H7 (cell line): ENCODE measurements around the gene FRMPD1. TPM values are rescaled to one million over a fixed set of nuclear protein-coding genes. Genes with fewer than 3 reads are reported as not detected.

Source experiments
- DNase-seq: peaks from one replicate; pipeline ENCODE4 v3.0.0; 2012
- H3K27me3 ChIP-seq: 2 replicates; pipeline ENCODE4 v1.6.0; 2011; ENCODE audit warnings: mild to moderate bottlenecking, low read length; ENCODE audit not compliant: control insufficient read depth, insufficient read depth
- H3K36me3 ChIP-seq: replicated peaks from 2 replicates; pipeline ENCODE4 v1.5.1; 2011; ENCODE audit warnings: low read length; ENCODE audit not compliant: control insufficient read depth, insufficient read depth
- H3K4me3 ChIP-seq: 2 replicates; pipeline ENCODE4 v1.5.1; 2011; ENCODE audit warnings: low read depth, mild to moderate bottlenecking, control low read depth, low read length, moderate library complexity; ENCODE audit not compliant: insufficient read depth
- total RNA-seq: library from RNA; depleted of rRNA; stranded (reverse); fragments of >200 nt; shearing (Covaris generic); gene quantifications from 2 replicates; pipeline ENCODE4 v1.2.3, GENCODE V29; 2014

The FRMPD1 gene
- total RNA-seq, 1 experiment from 2014 or later, result 0.03 TPM

GRCh38 chr9:37622462-37622861, 28.3 kb upstream of the FRMPD1 start:
- no peak for DNase-seq
- Histone ChIP-seq H3K27me3 (no peaks in the 10 kb centered on the region), H3K36me3 (no peaks in the 10 kb centered on the region), H3K4me3 (no peak overlapping the region)

GRCh38 chr9:37623267-37623666, 27.5 kb upstream of the FRMPD1 start:
- Histone ChIP-seq H3K4me3 (no peak overlapping the region), H3K36me3 (no peaks in the 10 kb centered on the region), H3K27me3 (no peaks in the 10 kb centered on the region)
- DNase-seq, result no peak

- DNase-seq, result no peak
- no peak overlapping the region for H3K4me3 ChIP-seq
- H3K27me3 ChIP-seq, result no peaks in the 10 kb centered on the region
- H3K36me3 ChIP-seq, result no peaks in the 10 kb centered on the region
Observed at GRCh38 chr9:37624073-37624472, 26.7 kb upstream of the FRMPD1 start.

GRCh38 chr9:37625036-37625757, 25.6 kb upstream of the FRMPD1 start:
- DNase-seq, result no peak
- no peaks in the 10 kb centered on the region for H3K27me3 ChIP-seq
- H3K36me3 ChIP-seq, result no peaks in the 10 kb centered on the region
- H3K4me3 ChIP-seq, result no peak overlapping the region

GRCh38 chr9:37625758-37626147, 25.0 kb upstream of the FRMPD1 start:
- no peaks in the 10 kb centered on the region for H3K27me3 ChIP-seq
- no peaks in the 10 kb centered on the region for H3K36me3 ChIP-seq
- no peak overlapping the region for H3K4me3 ChIP-seq
- DNase-seq, result no peak

- H3K27me3 ChIP-seq, result no peaks in the 10 kb centered on the region
- DNase-seq, result no peak
- no peak overlapping the region for H3K4me3 ChIP-seq
- H3K36me3 ChIP-seq, result no peaks in the 10 kb centered on the region
Observed at GRCh38 chr9:37626708-37627292, 24.0 kb upstream of the FRMPD1 start.

GRCh38 chr9:37632479-37632878, 18.3 kb upstream of the FRMPD1 start:
- Histone ChIP-seq H3K4me3 (no peak overlapping the region), H3K27me3 (no peaks in the 10 kb centered on the region), H3K36me3 (no peaks in the 10 kb centered on the region)
- DNase-seq, result peak; percentile 44

GRCh38 chr9:37635808-37636207, 14.9 kb upstream of the FRMPD1 start:
- H3K4me3 ChIP-seq, result no peak overlapping the region
- H3K27me3 ChIP-seq, result no peaks in the 10 kb centered on the region
- no peaks in the 10 kb centered on the region for H3K36me3 ChIP-seq
- no peak for DNase-seq

- Histone ChIP-seq H3K27me3 (no peaks in the 10 kb centered on the region), H3K36me3 (no peaks in the 10 kb centered on the region), H3K4me3 (no peak overlapping the region)
- DNase-seq, result no peak
Observed at GRCh38 chr9:37636511-37637448, 14.0 kb upstream of the FRMPD1 start.

- DNase-seq, result no peak
- Histone ChIP-seq H3K4me3 (no peak overlapping the region), H3K36me3 (no peaks in the 10 kb centered on the region), H3K27me3 (no peaks in the 10 kb centered on the region)
Observed at GRCh38 chr9:37639109-37639762, 11.5 kb upstream of the FRMPD1 start.

GRCh38 chr9:37639841-37640240, 10.9 kb upstream of the FRMPD1 start:
- Histone ChIP-seq H3K36me3 (no peaks in the 10 kb centered on the region), H3K4me3 (no peak overlapping the region), H3K27me3 (no peaks in the 10 kb centered on the region; the same call in 1 of the 2 replicates)
- no peak for DNase-seq

GRCh38 chr9:37640246-37640645, 10.5 kb upstream of the FRMPD1 start:
- no peaks in the 10 kb centered on the region; the same call in 1 of the 2 replicates for H3K27me3 ChIP-seq

GRCh38 chr9:37641331-37641730, 9.4 kb upstream of the FRMPD1 start:
- DNase-seq, result no peak
- Histone ChIP-seq H3K27me3 (peaks cover 3% of the 10 kb centered on the region; the same call in 1 of the 2 replicates), H3K36me3 (no peaks in the 10 kb centered on the region), H3K4me3 (no peak overlapping the region)

More at GRCh38 chr9:37640246-37640645, 10.5 kb upstream of the FRMPD1 start:
- Histone ChIP-seq H3K4me3 (no peak overlapping the region), H3K36me3 (no peaks in the 10 kb centered on the region)
- no peak for DNase-seq

GRCh38 chr9:37643214-37643613, 7.5 kb upstream of the FRMPD1 start:
- peaks cover 3% of the 10 kb centered on the region; the same call in 1 of the 2 replicates for H3K27me3 ChIP-seq
- DNase-seq, result no peak
- no peaks in the 10 kb centered on the region for H3K36me3 ChIP-seq
- H3K4me3 ChIP-seq, result no peak overlapping the region
